ENCODE results near the gene MYOM1.

MYOM1 gene

DNA sequence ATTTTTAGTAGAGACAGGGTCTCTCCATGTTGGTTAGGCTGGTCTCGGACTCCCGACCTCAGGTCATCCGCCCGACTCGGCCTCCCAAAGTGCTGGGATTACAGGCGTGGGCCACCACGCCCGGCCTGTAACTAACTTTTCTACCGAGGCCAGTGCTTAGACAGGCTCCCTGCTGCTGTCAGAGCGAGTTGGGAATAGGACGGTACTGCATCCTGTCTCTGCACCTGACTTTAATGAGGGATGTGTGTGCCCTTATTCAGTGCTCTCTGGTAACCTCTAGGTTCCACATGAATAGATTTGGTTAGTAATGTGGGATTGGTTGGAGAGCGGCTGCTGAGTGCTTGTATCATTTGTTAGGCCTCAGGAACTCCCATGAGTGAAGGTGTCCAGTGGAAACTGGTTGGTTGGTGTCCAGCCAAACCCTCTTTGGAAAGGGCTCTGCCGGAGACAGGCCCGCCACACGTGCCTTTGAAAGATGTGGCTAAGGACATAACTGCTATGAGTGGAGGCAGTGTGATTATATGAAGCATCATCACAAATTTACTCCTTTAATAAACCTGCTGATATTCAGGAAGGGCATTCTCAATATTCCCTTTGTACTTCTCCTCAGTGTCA lies 36.6 kb downstream of the MYOM1 start:
- DNase-seq: no peak

DNA sequence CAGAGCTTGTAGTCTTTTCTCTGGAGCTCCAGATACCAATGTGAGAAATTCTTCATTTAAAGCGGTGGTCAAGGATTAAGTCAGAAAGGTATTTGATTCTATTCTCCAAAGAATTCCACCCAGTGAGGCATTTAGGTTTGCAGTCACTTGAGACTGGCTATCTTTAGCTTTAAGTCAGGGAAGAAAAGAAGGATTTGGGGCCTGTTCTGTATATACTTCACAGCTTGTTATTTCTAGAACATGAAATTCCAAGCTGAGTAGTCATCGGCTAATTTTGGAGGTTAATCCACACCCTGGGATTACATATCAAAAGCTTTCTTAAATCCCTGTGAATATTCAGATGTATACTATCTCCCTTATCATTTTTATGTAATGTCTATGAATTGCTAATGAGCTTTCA lies 39.4 kb downstream of the MYOM1 start:
- no peak for DNase-seq

- DNase-seq: no peak
Measured at GRCh38 chr18:3179430-3180089, 40.2 kb downstream of the MYOM1 start.

- DNase-seq: no peak
Measured at GRCh38 chr18:3177902-3178687, 41.7 kb downstream of the MYOM1 start.

- no peak for DNase-seq
Measured at GRCh38 chr18:3175195-3175758, 44.5 kb downstream of the MYOM1 start.

DNA sequence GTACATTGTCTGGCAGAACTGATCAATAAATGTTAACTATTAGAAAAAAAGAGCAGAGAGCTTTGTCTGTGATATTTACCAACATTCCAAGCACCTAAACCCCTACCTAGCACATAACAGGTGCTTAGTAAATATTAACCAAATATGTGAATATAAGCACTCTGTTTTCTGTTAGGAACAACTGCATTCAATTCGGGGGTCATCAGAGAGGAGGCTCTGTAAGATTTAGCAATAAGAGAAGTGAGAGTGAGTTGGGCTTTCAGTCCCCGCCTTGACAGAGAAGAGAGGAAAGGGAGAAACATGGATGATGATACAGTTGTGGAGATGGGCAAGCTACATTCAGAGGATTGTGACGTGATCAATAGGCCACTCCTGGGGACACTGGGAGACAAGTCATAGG lies 47.7 kb downstream of the MYOM1 start:
- no peak for DNase-seq

DNA sequence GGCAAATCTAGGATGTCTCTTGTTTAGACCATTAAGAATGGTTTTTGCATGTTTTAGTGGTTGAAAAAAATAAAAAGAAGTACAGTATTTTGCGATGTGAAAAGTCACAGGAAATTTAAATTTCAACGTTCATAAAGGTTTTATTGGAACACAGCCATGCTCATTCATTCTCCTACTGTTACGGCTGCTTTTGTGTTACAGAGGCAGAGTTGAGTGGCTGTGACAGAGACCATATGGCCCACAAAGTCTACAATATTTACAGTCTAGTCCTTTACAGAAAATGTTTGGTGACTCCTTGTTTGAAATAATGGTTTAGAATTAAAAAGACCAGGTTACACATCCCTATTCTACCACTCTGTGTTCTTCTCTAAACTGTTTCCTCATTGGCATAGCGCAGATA lies 48.1 kb downstream of the MYOM1 start:
- no peak for DNase-seq

GRCh38 chr18:3170441-3171161 lies 49.2 kb downstream of the MYOM1 start:
- no peak for DNase-seq

GRCh38 chr18:3164381-3164780 lies 55.4 kb downstream of the MYOM1 start:
- DNase-seq: no peak

DNA sequence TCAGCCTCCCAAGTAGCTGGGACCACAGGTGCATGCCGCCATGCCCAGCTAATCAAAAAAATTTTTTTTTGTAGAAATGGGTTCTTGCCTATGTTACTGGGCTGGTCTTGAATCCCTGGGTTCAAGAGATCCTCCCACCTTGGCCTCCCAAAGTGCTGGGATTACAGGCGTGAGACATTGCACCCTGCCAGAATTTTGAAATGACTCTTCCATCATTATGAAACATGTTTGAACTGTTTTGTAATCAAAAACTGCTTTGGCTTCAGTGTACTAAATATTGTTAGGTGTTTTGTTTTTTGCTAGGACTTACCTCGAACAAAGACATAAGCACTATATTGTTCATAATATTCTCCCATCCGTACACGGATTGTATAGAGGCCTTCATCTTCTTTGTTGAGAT lies 55.8 kb downstream of the MYOM1 start:
- no peak for DNase-seq

GRCh38 chr18:3162181-3162580 lies 57.6 kb downstream of the MYOM1 start:
- DNase-seq: no peak

GRCh38 chr18:3159830-3160229 lies 59.9 kb downstream of the MYOM1 start:
- DNase-seq: no peak

DNA sequence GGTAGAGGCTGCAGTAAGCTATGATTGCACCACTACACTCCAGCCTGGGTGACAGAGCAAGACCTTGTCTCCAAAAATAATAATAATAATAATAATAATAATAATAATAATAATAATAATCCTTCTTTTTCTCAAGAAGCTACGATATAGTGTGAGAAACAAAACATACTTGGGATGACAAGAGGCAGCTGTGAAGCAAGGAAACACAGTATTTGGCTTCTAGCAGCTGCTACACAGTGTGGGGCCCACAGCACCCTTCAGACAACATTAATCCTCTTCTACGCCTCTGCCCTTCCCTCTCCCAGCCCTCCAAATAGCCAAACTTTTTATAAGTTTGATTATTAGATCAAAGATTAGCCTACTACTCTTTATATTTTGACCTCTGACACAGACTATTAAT lies 62.2 kb downstream of the MYOM1 start:
- DNase-seq: no peak

DNA sequence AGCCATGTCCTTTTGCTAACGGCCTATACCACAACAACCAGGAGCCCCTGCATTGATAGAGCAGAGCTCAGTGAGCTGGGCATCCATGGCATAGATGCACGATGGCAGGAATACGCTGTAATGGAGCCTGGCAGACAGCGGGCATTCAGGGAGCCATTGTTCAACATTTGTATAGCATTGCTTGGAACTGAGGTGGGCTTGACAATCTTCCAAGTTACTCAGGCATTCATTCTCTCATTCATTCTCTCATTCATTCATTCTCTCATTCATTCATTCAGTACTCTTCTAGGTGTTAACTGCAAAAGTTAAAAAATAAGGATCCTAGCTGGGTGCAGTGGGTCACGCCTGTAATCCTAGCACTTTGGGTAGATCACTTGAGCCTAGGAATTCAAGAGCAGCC lies 62.7 kb downstream of the MYOM1 start:
- DNase-seq: no peak

DNA sequence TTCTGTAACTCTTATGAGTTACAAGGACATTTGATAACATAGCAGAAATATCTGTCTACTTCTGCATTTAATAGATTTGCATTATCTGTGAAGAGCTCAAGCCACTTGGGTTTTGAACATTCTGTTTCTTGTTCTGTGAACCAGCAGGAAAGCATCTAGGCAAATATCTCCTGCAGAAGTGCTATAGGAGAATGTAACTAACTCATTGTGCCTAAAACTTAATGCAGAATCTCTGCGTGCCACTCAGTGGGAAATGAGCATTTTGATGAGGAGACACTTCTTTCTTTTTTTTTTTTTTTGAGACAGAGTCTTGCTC lies 63.5 kb downstream of the MYOM1 start:
- no peak for DNase-seq

- DNase-seq: no peak
Measured at GRCh38 chr18:3154214-3154613, 65.6 kb downstream of the MYOM1 start.

GRCh38 chr18:3153107-3153704 lies 66.6 kb downstream of the MYOM1 start:
- no peak for DNase-seq

DNA sequence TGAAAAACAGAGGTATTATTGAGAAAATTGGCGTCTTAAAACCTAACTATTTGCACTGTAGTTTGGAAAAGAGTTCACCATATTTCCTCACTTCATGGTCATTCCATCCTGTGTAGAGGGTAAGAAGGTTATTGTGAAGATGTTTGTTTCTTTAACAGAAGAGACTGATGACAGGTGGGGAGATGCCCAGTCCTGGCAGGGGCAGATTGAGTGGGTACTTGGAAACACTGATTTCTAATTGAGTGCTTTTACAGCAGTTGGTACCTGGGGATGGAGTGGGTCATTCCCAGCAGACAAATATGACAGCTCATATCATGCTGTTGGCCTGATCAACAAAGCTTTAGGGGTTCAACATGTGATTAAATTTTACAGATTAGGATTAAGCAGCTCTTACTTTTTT lies 67.5 kb downstream of the MYOM1 start:
- DNase-seq: no peak

- DNase-seq: no peak
Measured at GRCh38 chr18:3151399-3152264, 68.1 kb downstream of the MYOM1 start.

- DNase-seq: no peak
Measured at GRCh38 chr18:3150688-3151087, 69.1 kb downstream of the MYOM1 start.

- no peak for DNase-seq
Measured at GRCh38 chr18:3150274-3150673, 69.5 kb downstream of the MYOM1 start.

GRCh38 chr18:3148930-3149535 lies 70.7 kb downstream of the MYOM1 start:
- no peak for DNase-seq

Data from NCI-H748 treated with DMSO at 0.1 percent for 48 hours (cell line).